Measurements from ENCODE around the gene AVL9.
"Not testable (repeated sequence)": the region's sequence is repeated elsewhere in the genome, so short reads cannot be mapped to it uniquely, and the experiment has no call there.

DNA sequence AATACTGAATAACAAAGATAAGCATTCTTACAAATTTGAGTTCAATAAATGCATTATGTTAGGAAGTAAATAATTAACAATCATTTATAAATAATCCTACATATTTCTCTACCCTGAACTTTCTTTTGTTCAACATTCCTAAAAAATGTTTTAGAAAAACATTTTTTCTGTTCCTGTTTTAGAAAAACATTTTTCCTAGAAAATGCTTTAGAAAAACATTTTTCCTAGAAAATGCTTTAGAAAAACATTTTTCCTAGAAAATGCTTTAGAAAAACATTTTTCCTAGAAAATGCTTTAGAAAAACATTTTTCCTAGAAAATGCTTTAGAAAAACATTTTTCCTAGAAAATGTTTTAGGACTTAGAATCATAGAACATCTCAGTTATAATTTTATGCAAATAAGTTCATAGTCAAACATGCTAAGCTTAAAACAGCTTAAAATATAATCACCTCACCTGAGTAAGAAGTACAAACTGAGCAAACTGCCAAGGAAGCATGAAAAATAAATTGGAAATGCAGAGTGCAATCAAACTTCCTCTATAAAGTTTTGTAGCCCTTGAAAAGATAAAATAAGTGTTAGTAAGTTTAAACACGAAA is 139.6 kb downstream of the AVL9 start:
- TF ChIP-seq, protein P1, sequence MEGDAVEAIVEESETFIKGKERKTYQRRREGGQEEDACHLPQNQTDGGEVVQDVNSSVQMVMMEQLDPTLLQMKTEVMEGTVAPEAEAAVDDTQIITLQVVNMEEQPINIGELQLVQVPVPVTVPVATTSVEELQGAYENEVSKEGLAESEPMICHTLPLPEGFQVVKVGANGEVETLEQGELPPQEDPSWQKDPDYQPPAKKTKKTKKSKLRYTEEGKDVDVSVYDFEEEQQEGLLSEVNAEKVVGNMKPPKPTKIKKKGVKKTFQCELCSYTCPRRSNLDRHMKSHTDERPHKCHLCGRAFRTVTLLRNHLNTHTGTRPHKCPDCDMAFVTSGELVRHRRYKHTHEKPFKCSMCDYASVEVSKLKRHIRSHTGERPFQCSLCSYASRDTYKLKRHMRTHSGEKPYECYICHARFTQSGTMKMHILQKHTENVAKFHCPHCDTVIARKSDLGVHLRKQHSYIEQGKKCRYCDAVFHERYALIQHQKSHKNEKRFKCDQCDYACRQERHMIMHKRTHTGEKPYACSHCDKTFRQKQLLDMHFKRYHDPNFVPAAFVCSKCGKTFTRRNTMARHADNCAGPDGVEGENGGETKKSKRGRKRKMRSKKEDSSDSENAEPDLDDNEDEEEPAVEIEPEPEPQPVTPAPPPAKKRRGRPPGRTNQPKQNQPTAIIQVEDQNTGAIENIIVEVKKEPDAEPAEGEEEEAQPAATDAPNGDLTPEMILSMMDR (IDR thresholded peaks at IDR 0.05): not testable (repeated sequence)
- not testable (repeated sequence) for TF ChIP-seq POLR2AphosphoS5 (IDR thresholded peaks at IDR 0.05)
